GM12878 (cell line): Measurements from ENCODE around the gene TEDC1. TPM values are rescaled to one million over a fixed set of nuclear protein-coding genes. Genes with fewer than 3 reads are reported as not detected.

Source experiments
- ATAC-seq: fragments of 200-7000 bp; cut with Tn5 transposase; 3 replicates; pipeline ENCODE4 v1.9.1; 2020; ENCODE audit warnings: mild to moderate bottlenecking, moderate library complexity
- BruUV-seq: library from RNA; stranded (reverse); fragments of 400-500 nt; replicated peaks from 2 replicates; lab custom pipeline; 2021; lab: Mats Ljungman, UMichigan
- CTCF ChIA-PET: fragments of 300-600 bp; sonication (Branson Sonifier 250); formaldehyde crosslinking; extraction: SDS; loops from one replicate; lab custom pipeline; 2021; ENCODE audit warnings: inconsistent platforms; lab: Yijun Ruan, JAX
- POLR2A ChIA-PET: fragments of 350-600 bp; formaldehyde crosslinking; extraction: SDS; loops from one replicate; lab custom pipeline; 2021; ENCODE audit warnings: inconsistent platforms; lab: Charles Lee
- RAD21 ChIA-PET: fragments of 300-600 bp; sonication (Branson Sonifier 250); formaldehyde crosslinking; loops from one replicate; lab custom pipeline; 2023; ENCODE audit warnings: antibody characterized with exemption; ENCODE audit not compliant: unreplicated experiment; lab: Charles Lee
- SMC1A ChIA-PET: fragments of 300-600 bp; sonication (Branson Sonifier 250); formaldehyde crosslinking; loops from one replicate; lab custom pipeline; 2023; ENCODE audit not compliant: unreplicated experiment, uncharacterized antibody; lab: Charles Lee
- DNase-seq: peaks from one replicate; pipeline ENCODE4 v3.0.0-alpha.2; 2011; ENCODE audit warnings: low read depth, low spot score
- FAIRE-seq: peaks from 3 replicates; lab custom pipeline; 2011; peaks lifted over from hg19 to GRCh38; lab: Jason Lieb, UNC
- H2AFZ ChIP-seq: 2 replicates; pipeline ENCODE4 v1.6.0; 2011; ENCODE audit warnings: low read depth, low read length, control low read depth; ENCODE audit not compliant: control insufficient read depth
- H3K27ac ChIP-seq: 2 replicates; pipeline ENCODE4 v1.5.1; 2011; ENCODE audit warnings: control low read depth; ENCODE audit not compliant: control insufficient read depth, insufficient read depth
- H3K27me3 ChIP-seq, 2 experiments: replicated peaks in 1 of 2; 2 replicates each; pipeline versions ENCODE4 v1.6.0 to v1.6.1; 2011; ENCODE audit warnings: low read length in 1 of 2; ENCODE audit not compliant: control insufficient read depth in 2 of 2, insufficient read depth in 2 of 2
- H3K36me3 ChIP-seq, 2 experiments: 2 replicates each; pipeline ENCODE4 v1.5.1; 2011; ENCODE audit warnings: low read length in 1 of 2; ENCODE audit not compliant: control insufficient read depth in 2 of 2, insufficient read depth in 2 of 2
- H3K4me1 ChIP-seq: 2 replicates; pipeline ENCODE4 v1.6.1; 2011; ENCODE audit warnings: mild to moderate bottlenecking, low read length, moderate library complexity, mixed read lengths; ENCODE audit not compliant: control insufficient read depth, insufficient read depth
- H3K4me2 ChIP-seq: 2 replicates; pipeline ENCODE4 v1.6.0; 2011; ENCODE audit warnings: control low read depth; ENCODE audit not compliant: control insufficient read depth, insufficient read depth
- H3K4me3 ChIP-seq: fragments of 200-600 bp; sonication (generic); 2 replicates; pipeline ENCODE4 v1.5.1; 2016
- H3K79me2 ChIP-seq: 2 replicates; pipeline ENCODE4 v1.6.0; 2011; ENCODE audit warnings: low read length; ENCODE audit not compliant: control insufficient read depth, insufficient read depth
- H3K9ac ChIP-seq: 2 replicates; pipeline ENCODE4 v1.8.0; 2011; ENCODE audit warnings: low read length, control low read depth, mixed read lengths; ENCODE audit not compliant: control insufficient read depth, insufficient read depth
- H3K9me3 ChIP-seq: replicated peaks from 3 replicates; pipeline ENCODE4 v1.5.1; 2011; ENCODE audit warnings: mild to moderate bottlenecking, low read length; ENCODE audit not compliant: control insufficient read depth, insufficient read depth
- H4K20me1 ChIP-seq: 2 replicates; pipeline ENCODE4 v1.6.0; 2011; ENCODE audit not compliant: control insufficient read depth, insufficient read depth
- ASH2L ChIP-seq: fragments of 300-600, 200-600 bp; sonication (generic); IDR thresholded peaks from 2 replicates; pipeline ENCODE4 v1.6.1; 2017; ENCODE audit warnings: low read depth, mild to moderate bottlenecking, borderline replicate concordance
- BRCA1 ChIP-seq: IDR thresholded peaks from 2 replicates; pipeline ENCODE4 v1.6.1; 2011; ENCODE audit warnings: low read depth, low read length, improper control_type of control experiment
- CEBPB ChIP-seq, 2 experiments: fragments of 150-350 bp in 1 of 2; IDR thresholded peaks; 2 replicates each; pipeline ENCODE4 v1.6.1; 2012 to 2014; ENCODE audit warnings: low read depth in 2 of 2, low read length in 2 of 2, borderline replicate concordance in 1 of 2, inconsistent platforms in 1 of 2
- CHD1 ChIP-seq: IDR thresholded peaks from 2 replicates; pipeline ENCODE4 v1.6.1; 2012; ENCODE audit warnings: low read depth, low read length, improper control_type of control experiment
- JUND ChIP-seq: IDR thresholded peaks from 2 replicates; pipeline ENCODE4 v1.6.1; 2012; ENCODE audit warnings: low read depth, mild to moderate bottlenecking, low read length, improper control_type of control experiment, moderate library complexity
- KAT2A ChIP-seq: conservative IDR thresholded peaks from 2 replicates; pipeline ENCODE4 v1.6.1; 2011; ENCODE audit warnings: low read depth, low read length; ENCODE audit not compliant: control insufficient read depth
- MLLT1 ChIP-seq: fragments of 450-650 bp; IDR thresholded peaks from 2 replicates; pipeline ENCODE4 v1.6.1; 2016; ENCODE audit warnings: mild to moderate bottlenecking
- NR2C1 ChIP-seq: fragments of 450-650 bp; IDR thresholded peaks from 2 replicates; pipeline ENCODE4 v1.6.1; 2017; ENCODE audit warnings: antibody characterized with exemption, mild to moderate bottlenecking, moderate library complexity
- NR2F1 ChIP-seq: fragments of 450-650 bp; conservative IDR thresholded peaks from 2 replicates; pipeline ENCODE4 v1.6.1; 2017; ENCODE audit warnings: mild to moderate bottlenecking
- POLR2AphosphoS2 ChIP-seq: IDR thresholded peaks from 2 replicates; pipeline ENCODE4 v1.6.1; 2011; ENCODE audit warnings: low read depth, mild to moderate bottlenecking, low read length, improper control_type of control experiment, moderate library complexity
- POU2F2 ChIP-seq: IDR thresholded peaks from 3 replicates; pipeline ENCODE4 v1.6.1; 2011; ENCODE audit warnings: low read depth, mild to moderate bottlenecking, low read length, borderline replicate concordance
- RELB ChIP-seq: fragments of 450-650 bp; IDR thresholded peaks from 2 replicates; pipeline ENCODE4 v1.6.1; 2017; ENCODE audit warnings: low read depth, mild to moderate bottlenecking, moderate library complexity
- SUPT20H ChIP-seq: IDR thresholded peaks from 2 replicates; pipeline ENCODE4 v1.6.1; 2011; ENCODE audit warnings: low read depth, mild to moderate bottlenecking, low read length, moderate library complexity, borderline replicate concordance; ENCODE audit not compliant: control insufficient read depth
- WRNIP1 ChIP-seq: IDR thresholded peaks from 2 replicates; pipeline ENCODE4 v1.6.1; 2011; ENCODE audit warnings: low read depth, low read length, improper control_type of control experiment, borderline replicate concordance
- WGBS: methylation state at CpG from one replicate; pipeline ENCODE4 v1.1.6; 2016; ENCODE audit warnings: low lambda C conversion rate; ENCODE audit not compliant: insufficient replicate concordance, insufficient coverage; ENCODE audit errors: missing lambda C conversion rate; 5-methylcytosine and 5-hydroxymethylcytosine counted together
- in situ Hi-C: fragments of 300-500 bp; cut with MboI; formaldehyde crosslinking; loops from 9 replicates; pipeline ENCODE4 v1.14.3; 2018; ENCODE audit warnings: mixed read lengths
- intact Hi-C: fragments of 100-400 bp; cut with micrococcal nuclease; formaldehyde crosslinking; loops from one replicate; pipeline ENCODE4 v1.14.2; 2022; ENCODE audit not compliant: unreplicated experiment
- polyA plus RNA-seq, 11 experiments: library from polyadenylated mRNA; depleted of rRNA in 4 of 11; unstranded in 6 of 11; stranded (reverse) in 5 of 11; fragments of >200 nt; fragmentation: Nextera tagmentation in 4 of 11; fragmentation: Illumina TruSeq in 1 of 11; extraction: Ambion mirVana in 4 of 11; extraction: Trizol in 1 of 11; gene quantifications; 1 replicate in 1 of 11; 2 replicates in 10 of 11; pipeline versions ENCODE4 v1.2.1 to v1.2.3, GENCODE V29; 2011 to 2016; ENCODE audit warnings: inconsistent platforms in 2 of 11, missing spikeins in 2 of 11, low read depth in 1 of 11
- total RNA-seq, 4 experiments: library from RNA; depleted of rRNA in 3 of 4; stranded (reverse); fragments of >200 nt in 3 of 4; fragmentation: Illumina TruSeq in 1 of 4; extraction: Trizol in 1 of 4; gene quantifications; 2 replicates each; pipeline versions ENCODE4 v1.2.1 to v1.2.3, GENCODE V29; 2013 to 2021

The TEDC1 gene
- total and polyA plus RNA-seq, 10 of the 15 experiments (the other 5 are each of a cell fraction or from before 2014, with no cell fraction given): 0.19 to 34.2 (median 14.5) TPM

- Histone ChIP-seq H3K4me1 (peaks cover 4% of the 10 kb centered on the region), H3K4me2 (peak overlapping the region; percentile 33; the same call in 1 of the 2 replicates), H3K27me3 (peaks cover 5 to 7% of the 10 kb centered on the region in 2 experiments; a peak in 3 of 4 replicates), H3K9ac (no peak overlapping the region), H3K79me2 (no peaks in the 10 kb centered on the region), H3K36me3 (no peaks in the 10 kb centered on the region), H2AFZ (no peak overlapping the region), H3K9me3 (no peaks in the 10 kb centered on the region), H3K27ac (no peak overlapping the region), H3K4me3 (no peak overlapping the region), H4K20me1 (no peaks in the 10 kb centered on the region)
- intact Hi-C loops: loop anchor here (5.0 kb wide), 2 partner anchors 35 to 325 kb away; partner anchors contain the start of gene TEDC1
- in situ Hi-C loops: no loop called here
- ChIA-PET SMC1A (no interaction called here), POLR2A (no interaction called here), CTCF (interaction anchor here (1.9 kb wide), 1 partner anchor 156 kb away, joined by 13 read pairs; no protein-coding TSS in a partner anchor), RAD21 (no interaction called here)
- no peak for ATAC-seq
- under 1% methylated on average over 32 of the region's 48 CpGs for WGBS
- no peak for FAIRE-seq
- TF ChIP-seq BRCA1: no peak
- TF ChIP-seq ASH2L: no peak
- no peak for TF ChIP-seq SUPT20H
- TF ChIP-seq WRNIP1: no peak
- no peak for TF ChIP-seq POU2F2
- TF ChIP-seq NR2C1: no peak
- no peak for TF ChIP-seq RELB
- TF ChIP-seq CEBPB (IDR thresholded peaks at IDR 0.05; ENCODE audit: borderline replicate concordance in 1 of 2, low read depth in 2 of 2, low read length in 2 of 2): no peak
- no peak for TF ChIP-seq MLLT1
- TF ChIP-seq CHD1: no peak
- no peak for TF ChIP-seq KAT2A
- TF ChIP-seq NR2F1: no peak
- no peak for TF ChIP-seq POLR2AphosphoS2
- TF ChIP-seq JUND: no peak
- no peak for DNase-seq
- BruUV-seq: no TSS peak
These were observed 35.8 kb downstream of the TEDC1 start for GRCh38 chr14:105526776-105527380.
